Thyroid gland (tissue), 4 donors: ENCODE measurements around the gene SLC9A1. TPM values are rescaled to one million over a fixed set of nuclear protein-coding genes. Genes with fewer than 3 reads are reported as not detected.

Source experiments
- DNase-seq, 2 donors: peaks; one replicate each; pipeline ENCODE4 v3.0.0-alpha.2; 2019
- H3K27ac ChIP-seq, 3 donors: fragments of 200-600 bp; sonication (generic); 1 replicate in 2 of 3; 2 replicates in 1 of 3; pipeline ENCODE4 v1.5.1; 2016 to 2019; ENCODE audit warnings: mild to moderate bottlenecking in 1 of 3, moderate library complexity in 1 of 3
- H3K27me3 ChIP-seq: fragments of 200-600 bp; sonication (generic); one replicate; pipeline ENCODE4 v1.5.1; 2019
- H3K36me3 ChIP-seq, 2 donors: fragments of 200-600 bp; sonication (generic); one replicate each; pipeline ENCODE4 v1.5.1; 2016 to 2019
- H3K4me1 ChIP-seq, 2 donors: fragments of 200-600 bp; sonication (generic); one replicate each; pipeline ENCODE4 v1.5.1; 2017 to 2019
- H3K4me3 ChIP-seq, 3 donors: fragments of 200-600 bp; sonication (generic); replicated peaks in 1 of 3; 1 replicate in 2 of 3; 2 replicates in 1 of 3; pipeline ENCODE4 v1.5.1; 2016; ENCODE audit warnings: mild to moderate bottlenecking in 1 of 3
- H3K9me3 ChIP-seq: fragments of 200-600 bp; sonication (generic); one replicate; pipeline ENCODE4 v1.5.1; 2017
- POLR2A ChIP-seq, 2 donors: fragments of 450-650 bp; IDR thresholded peaks; one replicate each; pipeline ENCODE4 v1.6.1; 2017; ENCODE audit warnings: antibody characterized with exemption in 2 of 2, mild to moderate bottlenecking in 2 of 2, moderate library complexity in 1 of 2
- WGBS, 2 donors: methylation state at CpG; one replicate each; pipeline ENCODE4 v1.1.5; 2017; 5-methylcytosine and 5-hydroxymethylcytosine counted together
- intact Hi-C: fragments of 100-400 bp; cut with DNase I; formaldehyde crosslinking; loops from one replicate; pipeline ENCODE4 v1.15.1; 2023
- total RNA-seq, 4 donors: library from RNA; depleted of rRNA; stranded (reverse); fragments of >200 nt; gene quantifications; one replicate each; pipeline ENCODE4 v1.2.3, GENCODE V29; 2016
- TF ChIP-seq, protein P1 (sequence below), 6 experiments: fragments of 200-600 bp in 3 of 6; fragments of 450-650 bp in 3 of 6; sonication (generic) in 3 of 6; IDR thresholded peaks; one replicate each; pipeline ENCODE4 v1.5.1; 2016 to 2019; ENCODE audit warnings: antibody characterized with exemption in 6 of 6, mild to moderate bottlenecking in 2 of 6, inconsistent platforms in 1 of 6, moderate library complexity in 1 of 6

The SLC9A1 gene
- total RNA-seq, 4 donors from 2014 or later = 13.3 to 26.1 (median 19.9) TPM

DNA sequence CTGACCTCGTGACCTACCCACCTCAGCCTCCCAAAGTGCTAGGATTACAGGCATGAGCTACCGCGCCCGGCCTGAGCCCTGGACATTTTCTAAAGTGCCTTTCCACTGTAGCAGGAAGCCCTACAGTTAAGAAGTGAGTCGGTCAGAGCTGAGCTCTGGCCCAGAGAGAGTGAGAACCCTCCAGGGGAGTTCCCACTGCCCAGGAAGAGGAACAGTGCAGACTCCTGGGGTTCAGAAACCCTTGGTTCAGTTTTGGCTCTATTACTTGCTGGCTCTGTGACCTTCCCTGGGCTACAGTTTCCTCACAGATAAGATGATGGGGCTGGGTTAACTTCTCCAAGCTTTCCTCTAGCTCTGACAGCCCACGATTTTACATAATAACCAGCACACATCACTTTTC is 20.9 kb downstream of the SLC9A1 start:
- Histone ChIP-seq H3K4me1 (peaks cover 6 to 28% of the 10 kb centered on the region in 2 donors), H3K4me3 (no peak overlapping the region), H3K27ac (no peak overlapping the region), H3K27me3 (no peaks in the 10 kb centered on the region), H3K36me3 (no peaks in the 10 kb centered on the region), H3K9me3 (no peaks in the 10 kb centered on the region)
- 82 to 85% methylated on average over 6 of the region's 6 CpGs for WGBS, 2 donors
- intact Hi-C loops = no loop called here
- no peak for TF ChIP-seq POLR2A (IDR thresholded peaks at IDR 0.05)
- TF ChIP-seq, protein P1, sequence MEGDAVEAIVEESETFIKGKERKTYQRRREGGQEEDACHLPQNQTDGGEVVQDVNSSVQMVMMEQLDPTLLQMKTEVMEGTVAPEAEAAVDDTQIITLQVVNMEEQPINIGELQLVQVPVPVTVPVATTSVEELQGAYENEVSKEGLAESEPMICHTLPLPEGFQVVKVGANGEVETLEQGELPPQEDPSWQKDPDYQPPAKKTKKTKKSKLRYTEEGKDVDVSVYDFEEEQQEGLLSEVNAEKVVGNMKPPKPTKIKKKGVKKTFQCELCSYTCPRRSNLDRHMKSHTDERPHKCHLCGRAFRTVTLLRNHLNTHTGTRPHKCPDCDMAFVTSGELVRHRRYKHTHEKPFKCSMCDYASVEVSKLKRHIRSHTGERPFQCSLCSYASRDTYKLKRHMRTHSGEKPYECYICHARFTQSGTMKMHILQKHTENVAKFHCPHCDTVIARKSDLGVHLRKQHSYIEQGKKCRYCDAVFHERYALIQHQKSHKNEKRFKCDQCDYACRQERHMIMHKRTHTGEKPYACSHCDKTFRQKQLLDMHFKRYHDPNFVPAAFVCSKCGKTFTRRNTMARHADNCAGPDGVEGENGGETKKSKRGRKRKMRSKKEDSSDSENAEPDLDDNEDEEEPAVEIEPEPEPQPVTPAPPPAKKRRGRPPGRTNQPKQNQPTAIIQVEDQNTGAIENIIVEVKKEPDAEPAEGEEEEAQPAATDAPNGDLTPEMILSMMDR (IDR thresholded peaks at IDR 0.05) = no peak
- no peak for DNase-seq

- 87 to 92% methylated on average over 5 of the region's 5 CpGs for WGBS, 2 donors
- Histone ChIP-seq H3K27ac (no peak overlapping the region), H3K4me3 (no peak overlapping the region), H3K36me3 (no peaks in the 10 kb centered on the region), H3K9me3 (no peaks in the 10 kb centered on the region), H3K27me3 (no peaks in the 10 kb centered on the region), H3K4me1 (peaks cover 0 to 20% of the 10 kb centered on the region in 2 donors)
- intact Hi-C loops = no loop called here
- TF ChIP-seq, protein P1 (IDR thresholded peaks at IDR 0.05) = no peak
- no peak for DNase-seq
These were observed 21.8 kb downstream of the SLC9A1 start for GRCh38 chr1:27133158-27133557.

GRCh38 chr1:27132624-27133023 is 22.3 kb downstream of the SLC9A1 start:
- DNase-seq = no peak
- 88 to 95% methylated on average over 7 of the region's 7 CpGs for WGBS, 2 donors
- TF ChIP-seq POLR2A (IDR thresholded peaks at IDR 0.05) = no peak
- TF ChIP-seq, protein P1 (IDR thresholded peaks at IDR 0.05) = no peak
- Histone ChIP-seq H3K27ac (no peak overlapping the region), H3K4me3 (no peak overlapping the region), H3K9me3 (no peaks in the 10 kb centered on the region), H3K4me1 (peaks cover 0 to 14% of the 10 kb centered on the region in 2 donors), H3K36me3 (no peaks in the 10 kb centered on the region), H3K27me3 (no peaks in the 10 kb centered on the region)
- intact Hi-C loops = no loop called here

DNA sequence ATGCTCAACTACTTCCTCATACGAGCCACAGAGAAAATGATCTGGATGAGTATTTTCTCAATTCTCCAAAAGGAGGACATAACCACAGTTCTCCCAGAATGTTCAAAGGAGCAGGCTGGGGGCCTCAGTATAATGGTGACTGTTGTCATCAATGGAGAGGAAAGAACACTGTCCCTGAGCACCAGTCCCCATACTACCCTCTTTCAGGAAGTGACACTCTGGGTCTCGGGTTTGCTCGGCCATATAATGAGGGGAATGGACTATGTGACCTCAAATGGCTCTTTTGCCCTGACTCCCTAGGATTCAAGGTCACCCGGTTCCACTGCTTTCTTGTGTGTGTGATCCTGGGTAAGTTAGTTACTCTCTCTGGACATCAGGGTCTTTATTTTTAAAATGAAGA is 22.8 kb downstream of the SLC9A1 start:
- TF ChIP-seq, protein P1 (IDR thresholded peaks at IDR 0.05) = no peak
- TF ChIP-seq POLR2A (IDR thresholded peaks at IDR 0.05) = no peak

GRCh38 chr1:27130798-27131197 is 24.1 kb downstream of the SLC9A1 start:
- no peaks in the 10 kb centered on the region for H3K36me3 ChIP-seq
- no peak overlapping the region for H3K4me3 ChIP-seq
- TF ChIP-seq, protein P1 (IDR thresholded peaks at IDR 0.05) = no peak
- no peak for TF ChIP-seq POLR2A (IDR thresholded peaks at IDR 0.05)
- H3K27ac ChIP-seq = no peak overlapping the region
- no peak for DNase-seq
- no peaks in the 10 kb centered on the region for H3K9me3 ChIP-seq
- H3K4me1 ChIP-seq = no peaks in the 10 kb centered on the region
- no peaks in the 10 kb centered on the region for H3K27me3 ChIP-seq
- intact Hi-C loops = no loop called here
- WGBS, 2 donors = 77 to 89% methylated on average over 3 of the region's 3 CpGs

More for the DNA sequence above, 22.8 kb downstream of the SLC9A1 start:
- intact Hi-C loops = no loop called here
- H3K27me3 ChIP-seq = no peaks in the 10 kb centered on the region
- peaks cover 0 to 10% of the 10 kb centered on the region in 2 donors for H3K4me1 ChIP-seq
- DNase-seq = no peak
- 90 to 92% methylated on average over 4 of the region's 4 CpGs for WGBS, 2 donors
- H3K4me3 ChIP-seq = no peak overlapping the region
- H3K36me3 ChIP-seq = no peaks in the 10 kb centered on the region
- no peaks in the 10 kb centered on the region for H3K9me3 ChIP-seq
- H3K27ac ChIP-seq = no peak overlapping the region
